ENCODE data around the gene CHD1L. TPM values are rescaled to one million over a fixed set of nuclear protein-coding genes. Genes with fewer than 3 reads are reported as not detected.

Gene CHD1L
- total and polyA plus RNA-seq, 2 donors (not counting 3 experiments of a cell fraction or from before 2014, with no cell fraction given): 12.3 to 33.8 TPM

DNA sequence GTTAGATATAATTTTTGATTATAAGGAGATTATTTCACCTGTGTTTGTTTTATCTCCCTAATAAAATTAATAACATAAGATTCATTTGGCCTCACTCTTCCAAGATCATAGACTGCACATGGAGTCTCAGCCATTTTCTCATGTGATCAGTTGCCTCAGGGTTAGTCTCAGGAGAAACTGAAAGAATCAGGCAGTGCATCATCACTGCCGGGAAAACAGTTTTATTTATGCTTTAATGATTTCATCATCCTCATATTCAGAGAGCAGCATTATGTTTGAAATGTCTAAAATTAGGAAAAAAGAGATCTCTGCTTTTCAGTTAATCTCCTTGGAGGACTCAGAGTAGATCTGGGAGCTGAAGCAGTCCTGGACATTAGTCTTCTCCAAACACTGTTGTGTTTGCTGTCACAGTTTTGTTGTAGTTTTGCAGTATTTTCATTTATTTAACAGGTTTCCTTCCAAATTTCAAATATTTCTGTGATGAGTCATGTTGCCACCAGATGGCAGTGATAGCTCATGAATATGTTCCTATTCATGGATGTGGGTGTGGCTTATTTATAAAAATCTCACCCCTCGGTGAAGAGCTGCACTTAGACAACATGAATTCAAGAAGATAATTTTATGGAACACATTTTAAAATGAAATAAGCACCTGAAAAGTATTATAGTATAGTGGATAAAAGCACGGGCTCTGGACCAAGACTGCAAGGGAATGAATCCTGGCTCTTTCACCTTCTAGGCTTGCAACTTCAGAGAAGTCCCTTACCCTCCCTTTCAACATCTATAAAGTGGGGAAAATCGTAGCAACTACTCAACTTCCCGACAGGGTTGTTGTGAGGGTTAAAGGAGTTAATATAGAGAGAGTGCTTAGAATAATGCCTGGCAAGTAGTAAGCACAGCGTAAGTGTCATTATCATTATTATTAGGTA lies 31.2 kb downstream of the CHD1L start:
- H3K4me3 ChIP-seq (replicated peaks in 1 of 3; ENCODE audit: insufficient read depth in 1 of 3, low read depth in 1 of 3, low read length in 3 of 3): no peak overlapping the region
- POLR2A ChIA-PET: interaction anchor here (1.2 kb wide), 1 partner anchor 189 kb away, joined by 3 read pairs; no protein-coding TSS in a partner anchor

More for the DNA sequence above, 31.2 kb downstream of the CHD1L start:
- no TSS peak for BruUV-seq (replicated peaks)
- peaks cover 10 to 11% of the 10 kb centered on the region in 2 experiments for H3K36me3 ChIP-seq (ENCODE audit: control insufficient read depth in 2 of 2, extremely low read depth in 1 of 2, insufficient read depth in 2 of 2, low read length in 2 of 2)
- no peaks in the 10 kb centered on the region for H4K20me1 ChIP-seq (replicated peaks; ENCODE audit: control insufficient read depth, extremely low read depth, insufficient read depth, low read length)
- CTCF ChIA-PET: interaction anchor here (0.5 to 7.6 kb wide), 40 partner anchors 8 to 620 kb away, joined by 3 to 210 read pairs (median 4); partner anchors contain the start of genes BCL9 and CHD1L
- peak; percentile 76 for FAIRE-seq
- dilution Hi-C loops (cut with MboI; ENCODE audit: extremely low pct_ligation_motif_present, low sequenced_read_pairs): no loop called here
- no peaks in the 10 kb centered on the region for H3K27me3 ChIP-seq (ENCODE audit: control insufficient read depth in 2 of 2, insufficient read depth in 2 of 2, low read length in 2 of 2)
- peak; percentile 77 for DNase-seq (ENCODE audit: low read depth, low spot score)
- peaks cover 14% of the 10 kb centered on the region for H3K4me1 ChIP-seq (ENCODE audit: control insufficient read depth, extremely low read depth, insufficient read depth, low read length)
- peak overlapping the region; percentile 34 for H3K9ac ChIP-seq (replicated peaks; ENCODE audit: extremely low read depth, insufficient read depth, low read length)
- no peak overlapping the region for H2AFZ ChIP-seq (ENCODE audit: low read depth, low read length)
- peak overlapping the region; percentile 48 for H3K27ac ChIP-seq (ENCODE audit: insufficient read depth, low read depth, low read length)
- no peaks in the 10 kb centered on the region for H3K9me1 ChIP-seq (replicated peaks; ENCODE audit: control insufficient read depth, extremely low read depth, insufficient read depth, low read length)
- TF ChIP-seq EZH2 (IDR thresholded peaks at IDR 0.05; ENCODE audit: borderline replicate concordance, low read depth, low read length, severe bottlenecking): no peak
- peak; percentile 68 for TF ChIP-seq FOS (IDR thresholded peaks at IDR 0.05; ENCODE audit: borderline replicate concordance, insufficient read depth, low read length)
- TF ChIP-seq POLR2AphosphoS5 (IDR thresholded peaks at IDR 0.05; ENCODE audit: insufficient read depth, low read depth, low read length): no peak
- TF ChIP-seq JUN (IDR thresholded peaks at IDR 0.05; ENCODE audit: borderline replicate concordance, insufficient read depth, insufficient read length, low read depth): peak; percentile 78
- TF ChIP-seq GATA2 (IDR thresholded peaks at IDR 0.05; ENCODE audit: insufficient read depth, insufficient read length, low read depth, low read length): peak; percentile 76
- no peak for TF ChIP-seq MYC (IDR thresholded peaks at IDR 0.05; ENCODE audit: low read depth, low read length)
- TF ChIP-seq, protein P1, sequence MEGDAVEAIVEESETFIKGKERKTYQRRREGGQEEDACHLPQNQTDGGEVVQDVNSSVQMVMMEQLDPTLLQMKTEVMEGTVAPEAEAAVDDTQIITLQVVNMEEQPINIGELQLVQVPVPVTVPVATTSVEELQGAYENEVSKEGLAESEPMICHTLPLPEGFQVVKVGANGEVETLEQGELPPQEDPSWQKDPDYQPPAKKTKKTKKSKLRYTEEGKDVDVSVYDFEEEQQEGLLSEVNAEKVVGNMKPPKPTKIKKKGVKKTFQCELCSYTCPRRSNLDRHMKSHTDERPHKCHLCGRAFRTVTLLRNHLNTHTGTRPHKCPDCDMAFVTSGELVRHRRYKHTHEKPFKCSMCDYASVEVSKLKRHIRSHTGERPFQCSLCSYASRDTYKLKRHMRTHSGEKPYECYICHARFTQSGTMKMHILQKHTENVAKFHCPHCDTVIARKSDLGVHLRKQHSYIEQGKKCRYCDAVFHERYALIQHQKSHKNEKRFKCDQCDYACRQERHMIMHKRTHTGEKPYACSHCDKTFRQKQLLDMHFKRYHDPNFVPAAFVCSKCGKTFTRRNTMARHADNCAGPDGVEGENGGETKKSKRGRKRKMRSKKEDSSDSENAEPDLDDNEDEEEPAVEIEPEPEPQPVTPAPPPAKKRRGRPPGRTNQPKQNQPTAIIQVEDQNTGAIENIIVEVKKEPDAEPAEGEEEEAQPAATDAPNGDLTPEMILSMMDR (IDR thresholded peaks at IDR 0.05; ENCODE audit: extremely low read depth in 1 of 2, insufficient read depth in 1 of 2, low read depth in 1 of 2, low read length in 2 of 2): peak; percentile 28 to 35
- TF ChIP-seq, protein P2, sequence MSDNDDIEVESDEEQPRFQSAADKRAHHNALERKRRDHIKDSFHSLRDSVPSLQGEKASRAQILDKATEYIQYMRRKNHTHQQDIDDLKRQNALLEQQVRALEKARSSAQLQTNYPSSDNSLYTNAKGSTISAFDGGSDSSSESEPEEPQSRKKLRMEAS (IDR thresholded peaks at IDR 0.05; ENCODE audit: insufficient read depth, insufficient read length): no peak
- TF ChIP-seq POLR2A (IDR thresholded peaks at IDR 0.05; ENCODE audit: low read depth, low read length): no peak
- H3K79me2 ChIP-seq (ENCODE audit: control insufficient read depth, insufficient read depth, low read length): no peaks in the 10 kb centered on the region
- peak overlapping the region; percentile 57 for H3K4me2 ChIP-seq (ENCODE audit: insufficient read depth, low read length)
- no peaks in the 10 kb centered on the region for H3K9me3 ChIP-seq (replicated peaks; ENCODE audit: control insufficient read depth, insufficient read depth, low read length)
- intact Hi-C loops (cut with micrococcal nuclease): loop anchor here (1.0 to 2.0 kb wide), 5 partner anchors 31 to 619 kb away; partner anchors contain the start of gene CHD1L

Measured in endothelial cell of umbilical vein (primary cell).